GM18505 (cell line): Measurements from ENCODE around the gene KIF1B.
"Not testable (repeated sequence)": the region's sequence is repeated elsewhere in the genome, so short reads cannot be mapped to it uniquely, and the experiment has no call there.

Experiments
- ATAC-seq: cut with Tn5 transposase; IDR thresholded peaks from one replicate; pipeline ENCODE4 v1.9.1; 2021; ENCODE audit not compliant: unreplicated experiment
- POLR2A ChIP-seq: IDR thresholded peaks from 4 replicates; pipeline ENCODE4 v1.6.1; 2011; ENCODE audit warnings: borderline replicate concordance; ENCODE audit not compliant: insufficient read depth, insufficient read length; ENCODE audit errors: extremely low read depth

The KIF1B gene

GRCh38 chr1:10361515-10361914 lies 151.1 kb downstream of the KIF1B start:
- ATAC-seq, result no peak
- TF ChIP-seq POLR2A, result no peak

GRCh38 chr1:10368194-10368593 lies 157.8 kb downstream of the KIF1B start:
- ATAC-seq, result no peak
- no peak for TF ChIP-seq POLR2A

- no peak for TF ChIP-seq POLR2A
- ATAC-seq, result no peak
Measured at GRCh38 chr1:10374442-10374860, 164.1 kb downstream of the KIF1B start.

- not testable (repeated sequence) for ATAC-seq
Measured at GRCh38 chr1:10377365-10378029, 167.1 kb downstream of the KIF1B start.

- ATAC-seq, result no peak
- no peak for TF ChIP-seq POLR2A
Measured at GRCh38 chr1:10378081-10378841, 167.9 kb downstream of the KIF1B start.

GRCh38 chr1:10379101-10379620 lies 168.8 kb downstream of the KIF1B start:
- TF ChIP-seq POLR2A, result no peak
- no peak for ATAC-seq

- TF ChIP-seq POLR2A, result no peak
Measured at GRCh38 chr1:10379676-10380075, 169.3 kb downstream of the KIF1B start.

GRCh38 chr1:10380594-10381275 lies 170.4 kb downstream of the KIF1B start:
- ATAC-seq, result no peak
- no peak for TF ChIP-seq POLR2A

More at GRCh38 chr1:10379676-10380075, 169.3 kb downstream of the KIF1B start:
- ATAC-seq, result no peak

- TF ChIP-seq POLR2A, result no peak
- no peak for ATAC-seq
Measured at GRCh38 chr1:10383630-10384029, 173.3 kb downstream of the KIF1B start.

GRCh38 chr1:10384219-10384618 lies 173.8 kb downstream of the KIF1B start:
- no peak for TF ChIP-seq POLR2A
- ATAC-seq, result no peak

GRCh38 chr1:10386761-10387676 lies 176.6 kb downstream of the KIF1B start:
- ATAC-seq, result no peak
- TF ChIP-seq POLR2A, result no peak

GRCh38 chr1:10387677-10388386 lies 177.5 kb downstream of the KIF1B start:
- no peak for ATAC-seq
- no peak for TF ChIP-seq POLR2A
